H9 (cell line): ENCODE measurements around the gene UQCRC1. TPM values are rescaled to one million over a fixed set of nuclear protein-coding genes. Genes with fewer than 3 reads are reported as not detected.

Experiments
- DNase-seq: peaks from one replicate; pipeline ENCODE4 v3.0.0-alpha.2; 2017
- H2AFZ ChIP-seq: one replicate; pipeline ENCODE4 v1.6.1; 2013; ENCODE audit warnings: mild to moderate bottlenecking, low read length, control low read depth, moderate library complexity
- H2AK5ac ChIP-seq: 2 replicates; pipeline ENCODE4 v1.6.1; 2013; ENCODE audit warnings: low read length, control low read depth, mixed read lengths; ENCODE audit not compliant: insufficient read length
- H2BK120ac ChIP-seq: one replicate; pipeline ENCODE4 v1.6.1; 2013; ENCODE audit warnings: low read depth, mild to moderate bottlenecking, low read length, control low read depth, inconsistent platforms; ENCODE audit not compliant: poor library complexity, severe bottlenecking
- H2BK12ac ChIP-seq: 2 replicates; pipeline ENCODE4 v1.6.1; 2013; ENCODE audit warnings: low read length, control low read depth, mixed read lengths, low read depth; ENCODE audit not compliant: insufficient read length
- H2BK15ac ChIP-seq: 2 replicates; pipeline ENCODE4 v1.6.1; 2013; ENCODE audit warnings: low read depth, low read length, control low read depth
- H2BK20ac ChIP-seq: one replicate; pipeline ENCODE4 v1.6.1; 2013; ENCODE audit warnings: low read depth, mild to moderate bottlenecking, low read length, control low read depth, inconsistent platforms; ENCODE audit not compliant: poor library complexity, severe bottlenecking
- H2BK5ac ChIP-seq: 2 replicates; pipeline ENCODE4 v1.6.1; 2013; ENCODE audit warnings: low read length, control low read depth, mixed read lengths; ENCODE audit not compliant: insufficient read length
- H3K14ac ChIP-seq: 2 replicates; pipeline ENCODE4 v1.6.1; 2013; ENCODE audit warnings: low read length, control low read depth; ENCODE audit not compliant: insufficient read depth
- H3K18ac ChIP-seq: 2 replicates; pipeline ENCODE4 v1.6.1; 2013; ENCODE audit warnings: low read depth, mild to moderate bottlenecking, mixed read lengths, low read length, control low read depth; ENCODE audit not compliant: insufficient read length
- H3K23ac ChIP-seq: 2 replicates; pipeline ENCODE4 v1.6.1; 2013; ENCODE audit warnings: low read length, control low read depth, mixed read lengths, low read depth; ENCODE audit not compliant: insufficient read length
- H3K23me2 ChIP-seq: 2 replicates; pipeline ENCODE4 v1.6.1; 2013; ENCODE audit warnings: low read depth, mild to moderate bottlenecking, mixed read lengths, low read length, control low read depth; ENCODE audit not compliant: insufficient read length, poor library complexity, severe bottlenecking
- H3K27ac ChIP-seq: 2 replicates; pipeline ENCODE4 v1.5.1; 2013; ENCODE audit warnings: low read length, control low read depth, mixed read lengths, low read depth; ENCODE audit not compliant: insufficient read length
- H3K27me3 ChIP-seq: 2 replicates; pipeline ENCODE4 v1.6.1; 2013; ENCODE audit warnings: low read length, control low read depth, inconsistent platforms; ENCODE audit not compliant: insufficient read depth
- H3K4ac ChIP-seq: 2 replicates; pipeline ENCODE4 v1.6.1; 2013; ENCODE audit warnings: low read depth, mild to moderate bottlenecking, control low read depth, inconsistent platforms, low read length, moderate library complexity
- H3K4me1 ChIP-seq: 2 replicates; pipeline ENCODE4 v1.6.1; 2013; ENCODE audit warnings: low read length, control low read depth, inconsistent platforms; ENCODE audit not compliant: insufficient read depth
- H3K4me2 ChIP-seq: 2 replicates; pipeline ENCODE4 v1.6.1; 2013; ENCODE audit warnings: low read length, control low read depth, mixed read lengths; ENCODE audit not compliant: insufficient read length, insufficient read depth
- H3K56ac ChIP-seq: 2 replicates; pipeline ENCODE4 v1.6.1; 2013; ENCODE audit warnings: low read depth, mild to moderate bottlenecking, mixed read lengths, low read length, control low read depth; ENCODE audit not compliant: insufficient read length
- H3K79me1 ChIP-seq: 2 replicates; pipeline ENCODE4 v1.6.1; 2013; ENCODE audit warnings: low read depth, mild to moderate bottlenecking, moderate library complexity, low read length, control low read depth, inconsistent platforms; ENCODE audit not compliant: insufficient read depth, poor library complexity, severe bottlenecking
- H3K79me2 ChIP-seq: 2 replicates; pipeline ENCODE4 v1.6.1; 2013; ENCODE audit warnings: low read length, control low read depth, inconsistent platforms; ENCODE audit not compliant: insufficient read depth
- H3K9ac ChIP-seq: 2 replicates; pipeline ENCODE4 v1.6.1; 2013; ENCODE audit warnings: low read length, control low read depth, mixed read lengths; ENCODE audit not compliant: insufficient read length; ENCODE audit errors: extremely low read depth
- H3K9me3 ChIP-seq: one replicate; pipeline ENCODE4 v1.6.1; 2013; ENCODE audit warnings: low read depth, low read length, inconsistent platforms; ENCODE audit not compliant: control insufficient read depth
- H3T11ph ChIP-seq: one replicate; pipeline ENCODE4 v1.6.1; 2013; ENCODE audit warnings: mild to moderate bottlenecking, low read length, control low read depth, inconsistent platforms
- H4K20me1 ChIP-seq: one replicate; pipeline ENCODE4 v1.6.1; 2013; ENCODE audit not compliant: control insufficient read depth, insufficient read length, insufficient read depth
- H4K5ac ChIP-seq: 2 replicates; pipeline ENCODE4 v1.6.1; 2013; ENCODE audit warnings: low read depth, mild to moderate bottlenecking, mixed read lengths, low read length, control low read depth; ENCODE audit not compliant: insufficient read length
- H4K8ac ChIP-seq: replicated peaks from 2 replicates; pipeline ENCODE4 v1.6.1; 2013; ENCODE audit warnings: low read length, control low read depth, mixed read lengths, low read depth; ENCODE audit not compliant: insufficient read length
- H4K91ac ChIP-seq: 2 replicates; pipeline ENCODE4 v1.6.1; 2013; ENCODE audit warnings: low read depth, mild to moderate bottlenecking, moderate library complexity, mixed read lengths, low read length, control low read depth; ENCODE audit not compliant: insufficient read length
- H3K27ac Mint-ChIP-seq, 3 experiments: 2 replicates in 2 of 3; 3 replicates in 1 of 3; pipeline ENCODE4 v1.8.0; 2020 to 2021; ENCODE audit warnings: mixed read lengths in 3 of 3, mild to moderate bottlenecking in 1 of 3, moderate library complexity in 1 of 3
- H3K27me3 Mint-ChIP-seq: 2 replicates; pipeline ENCODE4 v1.8.0; 2021; ENCODE audit warnings: low read depth, mild to moderate bottlenecking, moderate library complexity, mixed read lengths
- H3K36me3 Mint-ChIP-seq, 3 experiments: 2 replicates in 2 of 3; 3 replicates in 1 of 3; pipeline ENCODE4 v1.8.0; 2020 to 2021; ENCODE audit warnings: low read depth in 3 of 3, mixed read lengths in 3 of 3; ENCODE audit not compliant: insufficient read depth in 1 of 3
- H3K4me1 Mint-ChIP-seq, 2 experiments: 2 replicates each; pipeline ENCODE4 v1.8.0; 2020; ENCODE audit warnings: mixed read lengths in 2 of 2
- H3K4me3 Mint-ChIP-seq, 2 experiments: 2 replicates in 1 of 2; 3 replicates in 1 of 2; pipeline ENCODE4 v1.8.0; 2020 to 2021; ENCODE audit warnings: mild to moderate bottlenecking in 2 of 2, mixed read lengths in 2 of 2, moderate library complexity in 1 of 2
- H3K9me3 Mint-ChIP-seq, 2 experiments: 2 replicates in 1 of 2; 3 replicates in 1 of 2; pipeline ENCODE4 v1.8.0; 2020; ENCODE audit warnings: mild to moderate bottlenecking in 2 of 2, mixed read lengths in 2 of 2, moderate library complexity in 1 of 2
- CTCF ChIP-seq: fragments of 200-600 bp; sonication (generic); conservative IDR thresholded peaks from 3 replicates; pipeline ENCODE4 v1.8.0; 2021; ENCODE audit warnings: antibody characterized with exemption, mild to moderate bottlenecking
- WGBS: extraction: QIAGEN DNeasy Blood & Tissue Kit; methylation state at CpG from one replicate; pipeline ENCODE4 v1.1.7; 2013; ENCODE audit warnings: missing lambda C conversion rate, low lambda C conversion rate, mixed read lengths; ENCODE audit not compliant: insufficient read length; ENCODE audit errors: extremely low coverage; 5-methylcytosine and 5-hydroxymethylcytosine counted together
- total RNA-seq: library from RNA; stranded (reverse); gene quantifications from 2 replicates; pipeline ENCODE4 v1.2.1, GENCODE V29; 2021

Gene UQCRC1
- total RNA-seq, 1 experiment from 2014 or later, result 285 TPM

DNA sequence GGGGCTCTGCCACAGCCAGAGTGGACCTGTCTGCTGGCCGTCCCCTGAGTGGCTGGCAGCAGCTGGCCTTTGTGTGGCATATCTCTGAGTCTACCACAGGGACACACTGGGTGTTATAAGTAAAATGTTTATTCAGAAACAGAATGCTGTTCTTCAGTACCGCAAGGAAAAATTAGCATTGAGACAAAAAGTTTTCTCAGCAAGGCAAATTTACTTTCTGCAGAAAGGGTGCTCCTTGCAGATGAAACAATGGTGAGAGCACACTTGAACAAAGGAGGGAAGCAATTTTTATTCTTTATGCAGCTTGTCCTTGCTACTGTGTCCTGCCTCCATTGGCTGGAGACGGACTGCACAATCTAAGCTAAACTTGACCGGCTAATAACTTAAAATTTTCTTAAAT lies 8.1 kb upstream of the UQCRC1 start:
- Histone ChIP-seq H3K9ac (no peak overlapping the region), H3K23ac (no peak overlapping the region), H4K20me1 (no peaks in the 10 kb centered on the region), H2BK15ac (no peak overlapping the region), H3K27me3 (no peaks in the 10 kb centered on the region), H4K8ac (no peak overlapping the region), H3K79me2 (no peaks in the 10 kb centered on the region), H3K4me1 (no peaks in the 10 kb centered on the region), H3K18ac (no peak overlapping the region), H3K79me1 (no peaks in the 10 kb centered on the region), H3K56ac (no peak overlapping the region), H2BK120ac (no peak overlapping the region), H4K91ac (no peak overlapping the region), H3K9me3 (no peaks in the 10 kb centered on the region), H2BK5ac (no peak overlapping the region), H3K4me2 (no peak overlapping the region), H2BK12ac (no peak overlapping the region), H2AFZ (no peak overlapping the region), H3K27ac (no peak overlapping the region), H2BK20ac (no peak overlapping the region), H3K14ac (no peak overlapping the region), H2AK5ac (no peak overlapping the region), H3K23me2 (no peaks in the 10 kb centered on the region), H4K5ac (no peak overlapping the region), H3T11ph (no peak overlapping the region), H3K4ac (no peak overlapping the region)
- Mint-ChIP-seq H3K27ac (no peak overlapping the region), H3K36me3 (peaks cover 18 to 56% (median 44%) of the 10 kb centered on the region in 3 experiments; a peak in 6 of 7 replicates), H3K4me1 (no peaks in the 10 kb centered on the region), H3K9me3 (peaks cover 17 to 19% of the 10 kb centered on the region in 2 experiments), H3K27me3 (no peaks in the 10 kb centered on the region), H3K4me3 (no peak overlapping the region)
- no peak for DNase-seq
- WGBS, result no CpG with 5 or more reads among the region's 4 CpGs
- no peak for TF ChIP-seq CTCF
